Mesendoderm (in vitro differentiated cells): Measurements from ENCODE around the gene ATF7IP2.
"Not testable (repeated sequence)": the region's sequence is repeated elsewhere in the genome, so short reads cannot be mapped to it uniquely, and the experiment has no call there.

Source experiments
- DNase-seq: peaks from one replicate; pipeline ENCODE4 v3.0.0; 2013
- H2AK5ac ChIP-seq: 2 replicates; pipeline ENCODE4 v1.6.1; 2013; ENCODE audit warnings: low read length, inconsistent platforms
- H2BK120ac ChIP-seq: 2 replicates; pipeline ENCODE4 v1.6.1; 2013; ENCODE audit warnings: low read depth, mild to moderate bottlenecking, low read length, moderate library complexity, mixed read lengths
- H2BK15ac ChIP-seq: replicated peaks from 2 replicates; pipeline ENCODE4 v1.6.1; 2013; ENCODE audit warnings: low read depth, mild to moderate bottlenecking, moderate library complexity
- H2BK5ac ChIP-seq: 2 replicates; pipeline ENCODE4 v1.6.1; 2013; ENCODE audit warnings: low read length, inconsistent platforms
- H3K18ac ChIP-seq: 2 replicates; pipeline ENCODE4 v1.6.1; 2013; ENCODE audit warnings: mild to moderate bottlenecking, low read length, mixed read lengths
- H3K23ac ChIP-seq: one replicate; pipeline ENCODE4 v1.6.1; 2013; ENCODE audit warnings: low read length
- H3K27ac ChIP-seq: 2 replicates; pipeline ENCODE4 v1.5.1; 2013; ENCODE audit warnings: low read depth, mild to moderate bottlenecking, inconsistent platforms, low read length, moderate library complexity
- H3K27me3 ChIP-seq: 2 replicates; pipeline ENCODE4 v1.6.1; 2013; ENCODE audit warnings: low read length, control low read depth, mild to moderate bottlenecking, inconsistent platforms; ENCODE audit not compliant: insufficient read depth, poor library complexity
- H3K36me3 ChIP-seq: 2 replicates; pipeline ENCODE4 v1.6.1; 2013; ENCODE audit warnings: low read length, inconsistent platforms; ENCODE audit not compliant: control insufficient read depth, insufficient read depth
- H3K4ac ChIP-seq: one replicate; pipeline ENCODE4 v1.6.1; 2013; ENCODE audit warnings: low read depth, mild to moderate bottlenecking, low read length, moderate library complexity
- H3K4me1 ChIP-seq: 2 replicates; pipeline ENCODE4 v1.6.1; 2013; ENCODE audit warnings: low read depth, low read length, inconsistent platforms; ENCODE audit not compliant: control insufficient read depth
- H3K4me2 ChIP-seq: 2 replicates; pipeline ENCODE4 v1.6.1; 2013; ENCODE audit warnings: low read length
- H3K4me3 ChIP-seq: 2 replicates; pipeline ENCODE4 v1.5.1; 2013; ENCODE audit warnings: mild to moderate bottlenecking, low read length
- H3K56ac ChIP-seq: one replicate; pipeline ENCODE4 v1.6.1; 2013; ENCODE audit warnings: low read length
- H3K79me1 ChIP-seq: 2 replicates; pipeline ENCODE4 v1.6.1; 2013; ENCODE audit warnings: low read length, inconsistent platforms
- H3K79me2 ChIP-seq: 2 replicates; pipeline ENCODE4 v1.6.1; 2013; ENCODE audit warnings: mild to moderate bottlenecking, low read length; ENCODE audit not compliant: control insufficient read depth, insufficient read depth
- H3K9ac ChIP-seq: 2 replicates; pipeline ENCODE4 v1.6.1; 2013; ENCODE audit warnings: low read length, inconsistent platforms
- H4K5ac ChIP-seq: one replicate; pipeline ENCODE4 v1.6.1; 2013; ENCODE audit warnings: low read length
- H4K8ac ChIP-seq: one replicate; pipeline ENCODE4 v1.6.1; 2013; ENCODE audit warnings: low read depth, mild to moderate bottlenecking, control low read depth, low read length, moderate library complexity
- WGBS: extraction: QIAGEN DNeasy Blood & Tissue Kit; methylation state at CpG from one replicate; pipeline ENCODE4 v1.1.7; 2013; ENCODE audit warnings: low lambda C conversion rate, missing lambda C conversion rate; ENCODE audit not compliant: insufficient coverage; ENCODE audit errors: extremely low coverage; 5-methylcytosine and 5-hydroxymethylcytosine counted together

Gene ATF7IP2

DNA sequence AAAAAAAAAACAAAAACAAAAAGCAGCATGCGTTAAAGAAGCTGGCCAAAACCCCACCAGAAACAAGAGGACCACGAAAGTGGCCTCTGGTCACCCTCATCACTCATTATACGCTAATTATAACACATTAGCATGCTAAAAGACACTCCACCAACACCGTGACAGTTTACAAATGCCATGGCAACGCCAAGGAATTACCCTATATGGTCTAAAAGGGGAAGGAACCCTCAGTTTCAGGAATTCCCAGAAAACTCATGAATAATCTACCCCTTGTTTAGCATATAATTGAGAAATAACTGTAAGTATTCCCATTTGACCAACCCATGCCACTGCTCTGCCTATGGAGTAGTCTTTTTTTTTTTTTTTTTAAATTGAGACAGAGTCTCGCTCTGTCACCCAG is 116.9 kb downstream of the ATF7IP2 start:
- peaks cover 2% of the 10 kb centered on the region for H3K4me1 ChIP-seq
- H3K56ac ChIP-seq = no peak overlapping the region
- no peaks in the 10 kb centered on the region for H3K36me3 ChIP-seq
- no peak overlapping the region for H3K4me3 ChIP-seq
- peak; percentile 30 for DNase-seq
- no peak overlapping the region for H4K5ac ChIP-seq
- no peak overlapping the region for H3K18ac ChIP-seq
- no CpG with 5 or more reads among the region's 6 CpGs for WGBS
- H3K4ac ChIP-seq = no peak overlapping the region
- H2BK15ac ChIP-seq = no peak overlapping the region
- H3K27me3 ChIP-seq = no peaks in the 10 kb centered on the region
- no peak overlapping the region for H2BK5ac ChIP-seq
- no peak overlapping the region for H3K9ac ChIP-seq
- no peaks in the 10 kb centered on the region for H3K79me2 ChIP-seq
- no peak overlapping the region for H3K27ac ChIP-seq
- no peak overlapping the region for H4K8ac ChIP-seq
- H2AK5ac ChIP-seq = no peak overlapping the region
- no peak overlapping the region for H3K4me2 ChIP-seq
- no peaks in the 10 kb centered on the region for H3K79me1 ChIP-seq
- H3K23ac ChIP-seq = no peak overlapping the region
- no peak overlapping the region for H2BK120ac ChIP-seq

DNA sequence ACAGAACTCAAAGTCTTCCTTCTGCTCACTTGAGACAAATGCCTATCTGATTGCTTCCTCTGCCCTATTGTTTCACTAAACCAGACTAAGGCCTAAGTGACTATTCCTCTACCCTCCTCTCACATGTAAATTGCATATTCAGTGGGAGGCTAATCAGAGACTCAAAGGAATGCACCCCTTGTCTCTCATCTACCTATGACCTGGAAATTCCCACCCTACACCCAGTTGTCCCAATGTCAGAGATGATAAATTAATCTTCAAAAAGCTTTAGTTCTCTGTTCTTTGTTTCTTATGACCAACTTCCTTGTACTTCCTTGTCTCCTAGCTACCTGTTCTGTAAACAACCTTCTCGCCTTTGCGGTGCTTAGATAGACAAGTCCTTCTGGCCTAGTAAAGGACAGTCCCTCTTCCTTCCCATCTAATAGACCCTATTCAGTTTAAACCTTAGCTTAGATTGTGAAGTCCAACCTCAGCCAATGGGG is 118.6 kb downstream of the ATF7IP2 start:
- H3K79me2 ChIP-seq = no peaks in the 10 kb centered on the region
- DNase-seq = peak; percentile 92
- WGBS = no CpG with 5 or more reads among the region's 2 CpGs

DNA sequence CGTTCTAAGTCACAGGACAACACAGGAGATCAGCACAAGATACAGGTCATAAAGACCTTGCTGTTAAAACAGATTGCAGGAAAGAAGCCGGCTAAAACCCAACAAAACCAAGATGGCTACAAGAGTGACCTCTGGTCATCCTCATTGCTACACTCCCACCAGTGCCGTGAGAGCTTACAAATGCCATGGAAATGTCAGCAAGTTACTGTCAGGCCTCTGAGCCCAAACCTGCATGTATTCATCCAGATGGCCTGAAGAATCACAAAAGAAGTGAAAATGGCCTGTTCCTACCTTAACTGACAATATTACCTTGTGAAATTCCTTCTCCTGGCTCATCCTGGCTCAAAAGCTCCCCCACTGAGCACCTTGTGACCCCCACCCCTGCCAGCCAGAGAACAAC is 119.4 kb downstream of the ATF7IP2 start:
- WGBS = no CpG with 5 or more reads among the region's 3 CpGs

More for the DNA sequence above, 118.6 kb downstream of the ATF7IP2 start:
- Histone ChIP-seq H3K27ac (peak overlapping the region; percentile 87), H4K8ac (no peak overlapping the region), H3K23ac (no peak overlapping the region), H3K9ac (no peak overlapping the region), H3K79me1 (no peaks in the 10 kb centered on the region), H3K18ac (no peak overlapping the region), H3K4ac (no peak overlapping the region), H3K27me3 (no peaks in the 10 kb centered on the region), H4K5ac (no peak overlapping the region), H2BK15ac (no peak overlapping the region), H3K56ac (peak overlapping the region; percentile 68), H3K4me1 (peaks cover 2% of the 10 kb centered on the region), H2BK5ac (peak overlapping the region; percentile 98), H2AK5ac (peak overlapping the region; percentile 33), H3K4me2 (no peak overlapping the region), H3K36me3 (no peaks in the 10 kb centered on the region), H2BK120ac (peak overlapping the region; percentile 98), H3K4me3 (no peak overlapping the region)

DNA sequence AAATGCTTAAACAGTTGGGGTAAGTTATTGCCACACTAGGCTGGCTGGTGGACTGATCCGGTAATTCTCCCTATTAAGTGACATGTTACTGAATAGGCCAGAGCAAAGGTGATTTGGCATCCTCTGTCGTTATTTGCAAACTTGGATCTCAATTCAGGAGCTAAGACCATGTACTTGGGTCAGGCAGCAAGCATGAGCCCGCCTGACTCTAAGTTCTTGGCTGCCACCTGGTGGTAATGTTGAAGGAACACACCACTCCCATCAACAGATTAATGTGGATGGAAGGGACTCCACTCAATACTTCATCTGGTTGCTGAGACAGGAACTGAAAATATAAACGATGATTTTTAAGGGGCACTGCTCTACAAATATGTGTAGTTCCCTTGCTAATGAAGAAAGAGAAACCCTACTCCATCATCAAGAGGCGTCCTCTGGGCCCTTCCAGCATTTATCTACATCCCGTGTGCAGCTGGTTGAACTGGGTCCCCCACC is 123.7 kb downstream of the ATF7IP2 start:
- Histone ChIP-seq H2BK15ac (no peak overlapping the region), H3K27me3 (no peaks in the 10 kb centered on the region), H3K27ac (no peak overlapping the region), H4K8ac (no peak overlapping the region), H3K36me3 (no peaks in the 10 kb centered on the region), H2BK120ac (no peak overlapping the region), H3K23ac (no peak overlapping the region), H3K4me2 (no peak overlapping the region), H3K4me1 (peaks cover 6% of the 10 kb centered on the region), H3K79me1 (no peaks in the 10 kb centered on the region), H3K79me2 (no peaks in the 10 kb centered on the region), H3K4ac (no peak overlapping the region), H2AK5ac (no peak overlapping the region), H2BK5ac (no peak overlapping the region), H3K4me3 (no peak overlapping the region), H3K9ac (no peak overlapping the region), H3K56ac (no peak overlapping the region), H4K5ac (no peak overlapping the region), H3K18ac (no peak overlapping the region)
- DNase-seq = peak; percentile 92
- WGBS = no CpG with 5 or more reads among the region's 6 CpGs

More for the DNA sequence above, 119.4 kb downstream of the ATF7IP2 start:
- H3K79me1 ChIP-seq, H3K36me3 ChIP-seq, H3K79me2 ChIP-seq, H3K4me3 ChIP-seq, H3K23ac ChIP-seq, H2AK5ac ChIP-seq, H4K8ac ChIP-seq, H4K5ac ChIP-seq, H3K27me3 ChIP-seq, H3K4me1 ChIP-seq, H3K4me2 ChIP-seq, H2BK15ac ChIP-seq, H3K9ac ChIP-seq: not testable (repeated sequence)
- Histone ChIP-seq H2BK5ac (peak overlapping the region; percentile 93), H3K27ac (peak overlapping the region; percentile 87), H3K56ac (peak overlapping the region; percentile 54), H3K4ac (peak overlapping the region; percentile 88), H3K18ac (peak overlapping the region; percentile 71), H2BK120ac (peak overlapping the region; percentile 98)
- DNase-seq = peak; percentile 64

DNA sequence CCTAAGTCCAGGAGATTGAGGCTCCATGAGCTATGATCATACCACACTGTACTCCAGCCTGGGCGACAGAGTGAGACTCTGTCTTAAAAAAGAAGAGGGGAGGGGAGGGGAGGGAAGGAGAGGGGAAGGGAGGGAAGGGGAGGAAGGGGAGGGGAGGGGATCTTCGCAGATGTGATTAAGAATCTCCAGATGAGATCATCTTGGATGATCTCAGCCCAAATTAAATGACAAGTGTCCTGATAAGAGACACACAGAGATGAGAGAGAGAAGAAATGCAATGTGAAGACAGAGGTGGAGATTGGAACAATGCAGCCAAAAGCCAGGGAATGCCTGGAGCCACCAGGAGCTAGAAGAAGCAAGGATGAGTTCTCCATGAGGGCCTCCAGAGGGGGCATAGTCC is 124.4 kb downstream of the ATF7IP2 start:
- Histone ChIP-seq H3K36me3 (no peaks in the 10 kb centered on the region), H3K9ac (no peak overlapping the region), H3K4me1 (peaks cover 5% of the 10 kb centered on the region), H3K23ac (no peak overlapping the region), H2AK5ac (no peak overlapping the region), H3K4me2 (no peak overlapping the region), H3K56ac (no peak overlapping the region), H3K27me3 (no peaks in the 10 kb centered on the region), H3K27ac (no peak overlapping the region), H4K8ac (no peak overlapping the region), H2BK5ac (no peak overlapping the region), H3K4me3 (no peak overlapping the region), H3K79me1 (no peaks in the 10 kb centered on the region), H3K4ac (no peak overlapping the region), H4K5ac (no peak overlapping the region), H2BK120ac (no peak overlapping the region), H3K18ac (no peak overlapping the region), H3K79me2 (no peaks in the 10 kb centered on the region), H2BK15ac (no peak overlapping the region)
- WGBS = no CpG with 5 or more reads among the region's 2 CpGs
- peak; percentile 27 for DNase-seq

DNA sequence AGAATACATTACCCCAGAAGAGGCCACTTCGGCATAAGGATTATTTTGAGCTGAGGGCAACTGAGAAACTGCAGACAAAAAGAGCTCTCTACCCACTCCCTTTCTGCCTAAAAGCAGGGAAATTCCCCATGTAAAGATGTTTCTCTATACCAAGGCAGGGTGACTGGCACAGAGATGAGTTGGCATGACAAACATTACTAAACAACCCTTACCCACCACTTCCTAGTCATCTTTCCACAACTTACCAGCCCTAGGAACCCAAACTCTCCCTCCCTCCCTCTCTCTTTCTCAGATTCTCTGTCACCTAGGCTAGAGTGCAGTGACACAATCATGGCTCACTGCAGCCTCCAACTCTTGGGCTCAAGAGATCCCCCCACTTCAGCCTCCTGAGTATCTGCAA is 126.0 kb downstream of the ATF7IP2 start:
- H2BK5ac ChIP-seq = no peak overlapping the region
- no peak overlapping the region for H2BK120ac ChIP-seq
- H3K56ac ChIP-seq = no peak overlapping the region
- H3K4me2 ChIP-seq = no peak overlapping the region
- H3K4me1 ChIP-seq = peaks cover 5% of the 10 kb centered on the region
- H3K36me3 ChIP-seq = no peaks in the 10 kb centered on the region
- H4K8ac ChIP-seq = no peak overlapping the region
- H3K79me2 ChIP-seq = no peaks in the 10 kb centered on the region
- no peak overlapping the region for H3K18ac ChIP-seq
- no peak overlapping the region for H3K27ac ChIP-seq
- no peak overlapping the region for H3K4ac ChIP-seq
- no peak overlapping the region for H3K9ac ChIP-seq
- WGBS = no CpG with 5 or more reads among the region's 1 CpG
- no peak for DNase-seq
- H3K23ac ChIP-seq = no peak overlapping the region
- no peaks in the 10 kb centered on the region for H3K27me3 ChIP-seq
- H2AK5ac ChIP-seq = no peak overlapping the region
- H3K4me3 ChIP-seq = no peak overlapping the region
- H2BK15ac ChIP-seq = no peak overlapping the region
- no peak overlapping the region for H4K5ac ChIP-seq
- H3K79me1 ChIP-seq = no peaks in the 10 kb centered on the region
